K562 (cell line): ENCODE results near the gene PRDM2. TPM values are rescaled to one million over a fixed set of nuclear protein-coding genes. Genes with fewer than 3 reads are reported as not detected.
A peak's percentile ranks its signal among the peaks of the same experiment; 100 is the strongest.

Experiments used
- CUX1 ChIP-seq: fragments of 200-800 bp; sonication (Bioruptor generic); IDR thresholded peaks from 2 replicates; pipeline ENCODE4 v1.6.1; 2016; ENCODE audit warnings: missing genetic modification characterization, missing compliant biosample characterization
- DNMT1 ChIP-seq: fragments of 450-650 bp; IDR thresholded peaks from 2 replicates; pipeline ENCODE4 v1.6.1; 2016; ENCODE audit warnings: antibody characterized with exemption, mild to moderate bottlenecking
- E2F5 ChIP-seq: sonication (generic); formaldehyde crosslinking; IDR thresholded peaks from 2 replicates; pipeline ENCODE4 v1.8.0; 2022; ENCODE audit warnings: mild to moderate bottlenecking, missing genetic modification reagents
- HDAC8 ChIP-seq: fragments of 450-650 bp; IDR thresholded peaks from 2 replicates; pipeline ENCODE4 v1.6.1; 2016; ENCODE audit warnings: mild to moderate bottlenecking, missing genetic modification characterization, moderate library complexity, missing compliant biosample characterization
- MCM7 ChIP-seq, 2 experiments: fragments of 450-650 bp; IDR thresholded peaks; 2 replicates each; pipeline ENCODE4 v1.6.1; 2016 to 2018
- NCOA1 ChIP-seq: fragments of 450-650 bp; IDR thresholded peaks from 2 replicates; pipeline ENCODE4 v1.6.1; 2016; ENCODE audit warnings: low read depth
- RNF219 ChIP-seq: fragments of 250-450 bp; sonication (Bioruptor Pico); IDR thresholded peaks from 2 replicates; pipeline ENCODE4 v1.5.0; 2022; ENCODE audit warnings: mild to moderate bottlenecking
- SP1 ChIP-seq: sonication (generic); formaldehyde crosslinking; IDR thresholded peaks from 2 replicates; pipeline ENCODE4 v1.8.1; 2022; ENCODE audit warnings: mild to moderate bottlenecking, missing genetic modification reagents
- ZBTB17 ChIP-seq: fragments of 450-650 bp; formaldehyde crosslinking; IDR thresholded peaks from 2 replicates; pipeline ENCODE4 v1.4.0; 2020; ENCODE audit warnings: mild to moderate bottlenecking
- polyA plus RNA-seq, 8 experiments: library from polyadenylated mRNA; depleted of rRNA in 4 of 8; stranded (reverse) in 5 of 8; unstranded in 3 of 8; fragments of >200 nt; fragmentation: Nextera tagmentation in 2 of 8; fragmentation: Illumina TruSeq in 1 of 8; extraction: Ambion mirVana in 2 of 8; extraction: Trizol in 1 of 8; gene quantifications; 2 replicates each; pipeline versions ENCODE4 v1.2.1 to v1.2.3, GENCODE V29; 2011 to 2014; ENCODE audit warnings: inconsistent platforms in 1 of 8, missing spikeins in 1 of 8
- total RNA-seq, 7 experiments: library from RNA; depleted of rRNA in 6 of 7; stranded (reverse); fragments of >200 nt in 6 of 7; fragmentation: Illumina TruSeq in 2 of 7; extraction: Trizol in 2 of 7; gene quantifications; 2 replicates each; pipeline versions ENCODE4 v1.2.1 to v1.2.3, GENCODE V29; 2011 to 2021; ENCODE audit warnings: low replicate concordance in 1 of 7
- TF ChIP-seq, protein P1 (sequence below), 2 experiments: fragments of 450-650 bp; IDR thresholded peaks; 2 replicates each; pipeline ENCODE4 v1.6.1; 2016; ENCODE audit warnings: mild to moderate bottlenecking in 2 of 2, borderline replicate concordance in 1 of 2, low read depth in 1 of 2, moderate library complexity in 1 of 2

The PRDM2 gene
- total and polyA plus RNA-seq, 9 of the 15 experiments (the other 6 are each of a cell fraction or from before 2014, with no cell fraction given): 5.4 to 27.6 (median 12.5) TPM

DNA sequence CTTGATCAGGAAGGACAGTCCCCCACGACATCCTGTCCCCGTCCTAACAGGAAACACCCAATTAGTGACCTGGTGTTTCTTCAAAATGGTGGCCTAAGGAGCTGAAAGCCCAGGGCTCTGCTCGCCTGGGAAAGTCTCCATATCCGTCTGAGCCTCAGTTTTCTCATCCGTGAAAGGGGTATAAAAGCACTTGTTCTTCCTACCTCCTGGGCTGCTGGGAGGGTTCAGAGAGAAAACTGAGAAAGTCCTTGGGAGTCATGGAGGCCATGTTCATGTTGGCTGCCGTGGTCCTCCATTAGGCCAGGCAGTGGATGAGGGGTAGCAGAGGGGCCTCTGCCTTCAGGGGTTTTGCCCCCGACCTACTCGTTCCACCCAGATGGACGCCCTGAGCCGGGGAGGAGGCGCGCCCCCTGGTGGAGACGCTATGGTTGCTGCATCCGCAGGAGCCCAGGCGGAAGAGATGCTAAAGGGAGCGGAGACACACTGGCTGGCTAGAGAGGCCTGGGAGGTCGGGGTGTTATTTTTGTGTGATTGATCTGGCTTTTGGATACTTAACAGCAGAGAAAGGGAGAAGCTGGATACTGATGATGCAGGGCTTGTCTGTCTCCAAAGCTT lies 113.5 kb downstream of the PRDM2 start (continued):
- TF ChIP-seq CUX1 (CRISPR knock-in tag) (no peak), MCM7 (IDR thresholded peaks at IDR 0.05) (no peak), ZBTB17 (CRISPR knock-in tag) (no peak), SP1 (0 out of 2 replicates have a peak, but pooled peaks have one; percentile 26), HDAC8 (no peak), RNF219 (no peak), DNMT1 (no peak), NCOA1 (no peak), E2F5 (no peak)
- TF ChIP-seq, protein P1, sequence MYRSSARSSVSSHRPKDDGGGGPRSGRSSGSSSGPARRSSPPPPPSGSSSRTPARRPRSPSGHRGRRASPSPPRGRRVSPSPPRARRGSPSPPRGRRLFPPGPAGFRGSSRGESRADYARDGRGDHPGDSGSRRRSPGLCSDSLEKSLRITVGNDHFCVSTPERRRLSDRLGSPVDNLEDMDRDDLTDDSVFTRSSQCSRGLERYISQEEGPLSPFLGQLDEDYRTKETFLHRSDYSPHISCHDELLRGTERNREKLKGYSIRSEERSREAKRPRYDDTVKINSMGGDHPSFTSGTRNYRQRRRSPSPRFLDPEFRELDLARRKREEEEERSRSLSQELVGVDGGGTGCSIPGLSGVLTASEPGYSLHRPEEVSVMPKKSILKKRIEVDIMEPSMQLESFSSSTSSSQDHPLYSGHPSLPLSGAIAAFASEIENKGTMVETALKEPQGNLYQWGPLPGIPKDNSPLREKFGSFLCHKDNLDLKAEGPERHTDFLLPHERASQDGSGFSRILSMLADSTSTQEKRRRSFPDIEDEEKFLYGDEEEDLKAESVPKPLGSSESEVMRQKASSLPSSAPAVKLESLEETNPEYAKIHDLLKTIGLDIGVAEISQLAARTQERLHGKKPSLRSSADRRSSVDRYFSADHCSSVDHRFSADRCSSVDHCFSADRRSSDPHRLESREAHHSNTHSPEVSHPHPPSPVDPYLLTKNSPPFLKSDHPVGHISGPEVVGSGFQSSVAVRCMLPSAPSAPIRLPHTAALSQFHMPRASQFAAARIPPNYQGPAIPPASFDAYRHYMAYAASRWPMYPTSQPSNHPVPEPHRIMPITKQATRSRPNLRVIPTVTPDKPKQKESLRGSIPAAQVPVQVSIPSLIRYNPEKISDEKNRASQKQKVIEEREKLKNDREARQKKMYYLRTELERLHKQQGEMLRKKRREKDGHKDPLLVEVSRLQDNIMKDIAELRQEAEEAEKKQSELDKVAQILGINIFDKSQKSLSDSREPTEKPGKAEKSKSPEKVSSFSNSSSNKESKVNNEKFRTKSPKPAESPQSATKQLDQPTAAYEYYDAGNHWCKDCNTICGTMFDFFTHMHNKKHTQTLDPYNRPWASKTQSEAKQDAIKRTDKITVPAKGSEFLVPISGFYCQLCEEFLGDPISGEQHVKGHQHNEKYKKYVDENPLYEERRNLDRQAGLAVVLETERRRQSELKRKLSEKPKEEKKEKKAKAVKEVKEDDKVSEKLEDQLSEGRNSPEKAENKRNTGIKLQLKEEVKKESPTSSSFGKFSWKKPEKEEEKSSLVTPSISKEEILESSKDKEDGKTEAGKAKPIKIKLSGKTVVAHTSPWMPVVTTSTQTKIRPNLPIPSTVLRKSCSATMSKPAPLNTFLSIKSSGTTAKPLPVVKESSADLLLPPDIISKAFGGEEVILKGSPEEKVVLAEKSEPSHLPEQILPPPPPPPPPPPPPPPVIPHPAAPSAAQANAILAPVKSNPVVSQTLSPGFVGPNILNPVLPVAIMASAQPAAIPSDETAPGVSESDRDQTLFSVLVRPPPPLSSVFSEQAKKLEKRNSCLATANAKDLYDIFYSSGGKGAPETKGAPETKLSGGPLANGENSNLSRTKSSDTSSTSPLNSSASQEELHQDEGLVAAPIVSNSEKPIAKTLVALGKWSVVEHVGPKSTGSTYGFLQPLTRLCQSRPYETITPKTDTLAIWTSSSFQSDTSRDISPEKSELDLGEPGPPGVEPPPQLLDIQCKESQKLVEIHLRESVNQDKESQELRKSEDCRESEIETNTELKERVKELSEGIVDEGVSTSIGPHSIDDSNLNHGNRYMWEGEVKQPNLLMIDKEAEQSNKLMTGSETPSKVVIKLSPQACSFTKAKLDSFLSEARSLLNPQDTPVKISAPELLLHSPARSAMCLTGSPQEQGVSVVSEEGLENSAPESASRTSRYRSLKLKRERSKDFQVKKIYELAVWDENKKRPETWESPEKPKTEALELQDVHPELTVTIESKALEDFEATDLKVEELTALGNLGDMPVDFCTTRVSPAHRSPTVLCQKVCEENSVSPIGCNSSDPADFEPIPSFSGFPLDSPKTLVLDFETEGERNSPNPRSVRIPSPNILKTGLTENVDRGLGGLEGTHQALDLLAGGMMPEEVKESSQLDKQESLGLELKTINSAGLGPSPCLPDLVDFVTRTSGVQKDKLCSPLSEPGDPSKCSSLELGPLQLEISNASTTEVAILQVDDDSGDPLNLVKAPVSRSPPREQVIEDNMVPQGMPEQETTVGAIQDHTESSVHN (IDR thresholded peaks at IDR 0.05; ENCODE audit: borderline replicate concordance in 1 of 2, low read depth in 1 of 2): no peak
